Calu3 (cell line): ENCODE measurements around the gene ATP6V0E1. TPM values are rescaled to one million over a fixed set of nuclear protein-coding genes. Genes with fewer than 3 reads are reported as not detected.

Source experiments
- BruUV-seq: library from RNA; stranded (reverse); fragments of 400-500 nt; replicated peaks from 2 replicates; lab custom pipeline; 2021; lab: Mats Ljungman, UMichigan
- CTCF ChIA-PET: fragments of 300-600 bp; sonication (Branson Sonifier 250); formaldehyde crosslinking; loops from one replicate; lab custom pipeline; 2022; ENCODE audit warnings: antibody characterized with exemption; lab: Charles Lee
- DNase-seq: peaks from one replicate; pipeline ENCODE4 v3.0.0; 2022
- H3K27ac Mint-ChIP-seq: one replicate; pipeline ENCODE4 v1.8.0; 2022; ENCODE audit warnings: mixed read lengths; ENCODE audit not compliant: unreplicated experiment
- H3K27me3 Mint-ChIP-seq: one replicate; pipeline ENCODE4 v1.8.0; 2022; ENCODE audit warnings: mixed read lengths; ENCODE audit not compliant: unreplicated experiment
- H3K36me3 Mint-ChIP-seq: one replicate; pipeline ENCODE4 v1.8.0; 2022; ENCODE audit warnings: mild to moderate bottlenecking, moderate library complexity, mixed read lengths; ENCODE audit not compliant: insufficient read depth, unreplicated experiment
- H3K4me1 Mint-ChIP-seq: one replicate; pipeline ENCODE4 v1.8.0; 2022; ENCODE audit warnings: mild to moderate bottlenecking, low read depth, mixed read lengths; ENCODE audit not compliant: unreplicated experiment
- H3K4me3 Mint-ChIP-seq: one replicate; pipeline ENCODE4 v1.8.0; 2022; ENCODE audit warnings: mild to moderate bottlenecking, low read depth, moderate library complexity, mixed read lengths; ENCODE audit not compliant: unreplicated experiment
- H3K9me3 Mint-ChIP-seq: one replicate; pipeline ENCODE4 v1.8.0; 2022; ENCODE audit warnings: low read depth, mixed read lengths; ENCODE audit not compliant: unreplicated experiment
- intact Hi-C: fragments of 100-400 bp; cut with micrococcal nuclease; formaldehyde crosslinking; loops from one replicate; pipeline ENCODE4 v1.10.0; 2022; ENCODE audit not compliant: unreplicated experiment
- total RNA-seq: library from RNA; stranded (reverse); gene quantifications from 2 replicates; pipeline ENCODE4 v1.2.3, GENCODE V29; 2022
- TF ChIP-seq, protein P1 (sequence below): fragments of 200-600 bp; IDR thresholded peaks from one replicate; pipeline ENCODE4 v1.8.0; 2022; ENCODE audit warnings: antibody characterized with exemption; ENCODE audit not compliant: unreplicated experiment

The ATP6V0E1 gene
- total RNA-seq, 1 experiment from 2014 or later, result 261 TPM

DNA sequence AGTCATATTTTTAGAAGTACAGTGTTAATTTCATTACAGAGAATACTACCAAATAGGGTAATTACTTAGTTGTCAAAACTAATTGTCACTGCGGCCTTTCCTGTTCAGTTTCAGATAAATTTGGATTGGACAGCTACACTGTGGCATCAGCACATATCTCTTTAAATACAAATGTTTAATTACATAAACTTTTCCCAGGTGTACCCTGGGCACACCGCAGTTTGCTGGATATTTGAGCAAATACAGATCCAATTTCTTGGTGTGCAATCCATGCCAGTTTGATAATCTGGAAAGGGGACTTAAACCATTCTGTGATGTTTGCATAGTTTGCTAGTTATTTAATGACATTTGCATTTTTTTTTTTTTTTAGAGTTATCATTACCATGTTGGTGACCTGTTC is 10.8 kb downstream of the ATP6V0E1 start:
- CTCF ChIA-PET, result no interaction called here
- TF ChIP-seq, protein P1, sequence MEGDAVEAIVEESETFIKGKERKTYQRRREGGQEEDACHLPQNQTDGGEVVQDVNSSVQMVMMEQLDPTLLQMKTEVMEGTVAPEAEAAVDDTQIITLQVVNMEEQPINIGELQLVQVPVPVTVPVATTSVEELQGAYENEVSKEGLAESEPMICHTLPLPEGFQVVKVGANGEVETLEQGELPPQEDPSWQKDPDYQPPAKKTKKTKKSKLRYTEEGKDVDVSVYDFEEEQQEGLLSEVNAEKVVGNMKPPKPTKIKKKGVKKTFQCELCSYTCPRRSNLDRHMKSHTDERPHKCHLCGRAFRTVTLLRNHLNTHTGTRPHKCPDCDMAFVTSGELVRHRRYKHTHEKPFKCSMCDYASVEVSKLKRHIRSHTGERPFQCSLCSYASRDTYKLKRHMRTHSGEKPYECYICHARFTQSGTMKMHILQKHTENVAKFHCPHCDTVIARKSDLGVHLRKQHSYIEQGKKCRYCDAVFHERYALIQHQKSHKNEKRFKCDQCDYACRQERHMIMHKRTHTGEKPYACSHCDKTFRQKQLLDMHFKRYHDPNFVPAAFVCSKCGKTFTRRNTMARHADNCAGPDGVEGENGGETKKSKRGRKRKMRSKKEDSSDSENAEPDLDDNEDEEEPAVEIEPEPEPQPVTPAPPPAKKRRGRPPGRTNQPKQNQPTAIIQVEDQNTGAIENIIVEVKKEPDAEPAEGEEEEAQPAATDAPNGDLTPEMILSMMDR, result no peak
- no TSS peak for BruUV-seq
- Mint-ChIP-seq H3K9me3 (no peaks in the 10 kb centered on the region), H3K4me1 (peaks cover 7% of the 10 kb centered on the region), H3K36me3 (peaks cover 50% of the 10 kb centered on the region), H3K27ac (peak overlapping the region; percentile 8), H3K4me3 (no peak overlapping the region), H3K27me3 (no peaks in the 10 kb centered on the region)
- no peak for DNase-seq
- intact Hi-C loops, result no loop called here

DNA sequence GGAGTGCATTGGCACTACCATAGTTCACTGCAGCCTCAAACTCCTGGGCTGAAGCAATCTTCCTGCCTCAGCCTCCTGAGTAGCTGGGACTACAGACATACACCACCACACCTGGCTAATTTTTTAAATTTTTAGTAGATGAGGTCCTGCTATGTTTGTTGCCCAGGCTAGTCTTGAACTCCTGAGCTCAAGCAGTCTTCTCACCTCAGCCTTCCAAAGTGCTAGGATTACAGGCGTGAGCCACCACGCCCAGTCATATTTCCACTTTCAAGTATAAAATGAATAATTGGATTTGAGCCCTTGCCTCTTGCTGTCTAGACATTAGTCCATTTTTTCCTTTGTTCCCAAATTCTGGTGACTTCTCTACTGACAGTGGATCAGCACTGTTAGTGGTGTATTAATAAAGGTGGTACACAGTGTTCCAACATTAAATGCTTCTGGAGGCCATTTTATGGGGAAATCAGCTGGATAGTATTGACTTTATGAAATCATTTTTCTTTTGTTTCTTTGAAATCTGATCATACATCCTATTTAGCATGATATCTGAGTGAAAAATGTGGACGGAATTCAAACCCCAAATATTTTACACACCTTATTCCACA is 15.9 kb downstream of the ATP6V0E1 start:
- Mint-ChIP-seq H3K36me3 (peaks cover 39% of the 10 kb centered on the region), H3K9me3 (no peaks in the 10 kb centered on the region)

DNA sequence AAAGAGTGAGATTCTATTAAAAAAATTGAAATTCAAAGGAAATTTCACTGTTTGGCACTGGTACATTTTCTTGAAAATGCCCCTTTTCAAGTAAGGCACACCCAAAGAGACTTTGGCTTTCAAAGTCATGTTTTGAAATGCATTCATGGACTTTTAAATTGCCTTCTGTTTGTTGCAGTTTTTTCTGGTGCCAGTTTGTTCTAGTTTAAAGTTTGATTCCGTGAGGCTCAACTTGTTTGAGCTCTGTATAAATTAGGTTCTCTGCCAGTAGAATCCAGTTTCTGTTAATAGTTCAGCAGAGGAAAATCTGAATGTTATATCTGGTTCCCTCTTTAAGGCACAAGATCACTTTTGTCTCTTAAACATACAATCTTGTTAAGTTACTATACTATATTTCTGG is 16.4 kb downstream of the ATP6V0E1 start:
- Mint-ChIP-seq H3K4me1 (peaks cover 20% of the 10 kb centered on the region), H3K27ac (no peak overlapping the region), H3K9me3 (no peaks in the 10 kb centered on the region), H3K36me3 (peaks cover 39% of the 10 kb centered on the region), H3K4me3 (no peak overlapping the region), H3K27me3 (no peaks in the 10 kb centered on the region)
- DNase-seq, result no peak
- BruUV-seq, result no TSS peak
- TF ChIP-seq, protein P1, result no peak
- CTCF ChIA-PET, result no interaction called here
- intact Hi-C loops, result no loop called here

More for the DNA sequence above, 15.9 kb downstream of the ATP6V0E1 start:
- no peak overlapping the region for H3K27ac Mint-ChIP-seq
- TF ChIP-seq, protein P1, result no peak
- H3K4me1 Mint-ChIP-seq, result peaks cover 20% of the 10 kb centered on the region
- no peak overlapping the region for H3K4me3 Mint-ChIP-seq
- no TSS peak for BruUV-seq
- CTCF ChIA-PET, result no interaction called here
- DNase-seq, result no peak
- no peaks in the 10 kb centered on the region for H3K27me3 Mint-ChIP-seq
- intact Hi-C loops, result no loop called here

DNA sequence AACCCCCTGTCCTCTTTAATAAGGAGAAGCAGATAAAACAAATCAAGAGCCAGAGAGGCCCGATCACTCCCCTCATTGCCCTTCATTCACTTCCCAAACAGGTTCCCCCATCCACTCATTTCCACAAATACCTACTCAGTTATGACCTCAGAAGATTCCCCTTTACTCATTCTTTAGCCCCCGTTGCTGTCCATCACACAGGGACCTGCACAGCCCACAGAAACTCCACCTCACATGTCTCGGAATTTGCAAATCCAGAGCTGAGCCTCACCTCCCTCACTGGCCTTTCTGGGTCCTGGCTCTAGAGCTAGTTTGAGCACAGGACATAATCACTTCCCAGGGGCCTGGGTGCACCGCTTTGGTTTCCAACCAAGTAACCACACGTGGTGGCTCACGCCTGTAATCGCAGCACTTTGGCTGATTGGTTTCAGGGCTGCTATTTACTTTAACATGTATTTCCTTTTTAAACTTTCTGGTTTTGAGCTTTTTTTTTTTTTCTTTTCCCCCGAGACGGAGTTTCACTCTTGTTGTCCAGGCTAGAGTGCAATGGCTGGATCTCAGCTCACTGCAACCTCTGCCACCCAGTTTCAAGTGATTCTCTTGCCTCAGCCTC is 17.8 kb downstream of the ATP6V0E1 start:
- no peak overlapping the region for H3K27ac Mint-ChIP-seq
- no peak overlapping the region for H3K4me3 Mint-ChIP-seq
- TF ChIP-seq, protein P1, result no peak
- intact Hi-C loops, result no loop called here
- no peak for DNase-seq
- peaks cover 20% of the 10 kb centered on the region for H3K4me1 Mint-ChIP-seq
- no peaks in the 10 kb centered on the region for H3K27me3 Mint-ChIP-seq
- H3K9me3 Mint-ChIP-seq, result no peaks in the 10 kb centered on the region
- CTCF ChIA-PET, result no interaction called here
- BruUV-seq, result no TSS peak
- peaks cover 27% of the 10 kb centered on the region for H3K36me3 Mint-ChIP-seq
